Heart left ventricle (tissue), 13 donors: ENCODE results near the gene TMEM234.

Experiments used
- POLR2A ChIP-seq, 2 donors: fragments of 450-650 bp; IDR thresholded peaks; one replicate each; pipeline ENCODE4 v1.6.1; 2017; ENCODE audit warnings: antibody characterized with exemption in 2 of 2, mild to moderate bottlenecking in 2 of 2, moderate library complexity in 2 of 2
- TF ChIP-seq, protein P1 (sequence below), 12 donors: fragments of 200-600 bp; sonication (generic) in 4 of 12; IDR thresholded peaks; one replicate each; pipeline versions ENCODE4 v1.5.0 to v1.8.0; 2018 to 2022; ENCODE audit warnings: antibody characterized with exemption in 12 of 12, mild to moderate bottlenecking in 5 of 12
- donor health status: ischemic (EF 13 %, LVEDD 7.1; RV severe dilation, severe dysfunction).
- donor health status: DM: no; HTN: yes; CAD: no.
- donor health status: DM: no; HTN: no; CAD: no.
- donor health status: ischemic (EF 25% LVEDD 6.9; RV normal size, moderate dysfunction).
- donor health status: ischemic (EF 25% LVEDD 5.7; RV mildly dilated, moderate dysfunction).
- donor health status: ischemic (EF 35%, LVEDD 5.7; RV mildly dilated, moderate dysfunction).
- donor health status: nonischemic (EF 11% LVEDD 7.7; RV severe dilation, severe dysfunction).
- donor health status: DM: yes; HTN: yes; CAD: no.
- donor health status: PGD.
- donor health status: ischemic (EF 29% LVEDD 5.4; RV normal size, mild dysfunction).
- donor health status: nonischemic (EF 23%, LVEDD 6.1; RV moderate dilation, normal function).

- no peak for TF ChIP-seq POLR2A (IDR thresholded peaks at IDR 0.05)
- TF ChIP-seq, protein P1, sequence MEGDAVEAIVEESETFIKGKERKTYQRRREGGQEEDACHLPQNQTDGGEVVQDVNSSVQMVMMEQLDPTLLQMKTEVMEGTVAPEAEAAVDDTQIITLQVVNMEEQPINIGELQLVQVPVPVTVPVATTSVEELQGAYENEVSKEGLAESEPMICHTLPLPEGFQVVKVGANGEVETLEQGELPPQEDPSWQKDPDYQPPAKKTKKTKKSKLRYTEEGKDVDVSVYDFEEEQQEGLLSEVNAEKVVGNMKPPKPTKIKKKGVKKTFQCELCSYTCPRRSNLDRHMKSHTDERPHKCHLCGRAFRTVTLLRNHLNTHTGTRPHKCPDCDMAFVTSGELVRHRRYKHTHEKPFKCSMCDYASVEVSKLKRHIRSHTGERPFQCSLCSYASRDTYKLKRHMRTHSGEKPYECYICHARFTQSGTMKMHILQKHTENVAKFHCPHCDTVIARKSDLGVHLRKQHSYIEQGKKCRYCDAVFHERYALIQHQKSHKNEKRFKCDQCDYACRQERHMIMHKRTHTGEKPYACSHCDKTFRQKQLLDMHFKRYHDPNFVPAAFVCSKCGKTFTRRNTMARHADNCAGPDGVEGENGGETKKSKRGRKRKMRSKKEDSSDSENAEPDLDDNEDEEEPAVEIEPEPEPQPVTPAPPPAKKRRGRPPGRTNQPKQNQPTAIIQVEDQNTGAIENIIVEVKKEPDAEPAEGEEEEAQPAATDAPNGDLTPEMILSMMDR (IDR thresholded peaks at IDR 0.05), result no peak
Measured at GRCh38 chr1:32179193-32179442, 43.0 kb downstream of the TMEM234 start.
